ENCODE measurements around the gene GPALPP1.

GPALPP1 gene

DNA sequence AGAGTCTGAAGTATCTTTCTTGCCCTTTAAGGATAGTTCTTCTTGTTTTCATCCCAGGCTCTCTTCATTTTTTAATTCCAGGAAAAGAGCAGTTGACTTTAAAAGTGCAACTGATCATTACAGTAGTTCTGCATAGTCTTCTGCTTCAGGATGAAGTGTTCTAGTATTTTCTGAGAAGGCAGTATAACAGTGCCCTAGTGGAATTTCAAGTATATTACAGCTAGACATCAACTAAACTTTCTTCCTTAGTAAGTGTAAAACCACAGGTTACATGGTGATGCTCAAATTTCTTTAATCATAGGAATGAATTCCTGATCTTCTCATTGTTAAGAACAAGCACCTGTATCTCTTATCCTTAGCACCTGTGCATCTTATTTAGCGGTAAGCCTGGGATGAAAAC, 11.0 kb upstream of the GPALPP1 start:
- H2BK5ac ChIP-seq (ENCODE audit: low read length) = no peak overlapping the region
- H3K27me3 ChIP-seq (ENCODE audit: control insufficient read depth in 3 of 3, insufficient read depth in 3 of 3, low read depth in 1 of 3, low read length in 3 of 3) = peaks cover 0 to 2% (median 0%) of the 10 kb centered on the region in 3 experiments
- no CpG with 5 or more reads among the region's 1 CpG for WGBS, 2 donors (ENCODE audit: extremely low coverage in 2 of 2, insufficient read length in 2 of 2, insufficient replicate concordance in 1 of 2)
- H3K9me3 ChIP-seq (replicated peaks in 1 of 2; ENCODE audit: control insufficient read depth in 2 of 2, insufficient read depth in 1 of 2, low read depth in 1 of 2, low read length in 2 of 2) = no peaks in the 10 kb centered on the region
- peaks cover under 1% of the 10 kb centered on the region for H3K79me1 ChIP-seq (ENCODE audit: low read depth, low read length)
- no peak overlapping the region for H4K91ac ChIP-seq (ENCODE audit: low read depth, low read length, poor library complexity)
- no peak overlapping the region for H2AFZ ChIP-seq (ENCODE audit: low read length)
- H3K9ac ChIP-seq (ENCODE audit: low read depth, low read length, poor library complexity) = no peak overlapping the region
- no peak overlapping the region for H2BK15ac ChIP-seq (ENCODE audit: low read length)
- no peak overlapping the region for H4K8ac ChIP-seq (ENCODE audit: low read depth, low read length)
- no peak overlapping the region for H2BK12ac ChIP-seq (ENCODE audit: low read length)
- H3K27ac ChIP-seq (replicated peaks; ENCODE audit: low read length) = no peak overlapping the region
- H3K14ac ChIP-seq (ENCODE audit: low read length) = no peak overlapping the region
- H3K18ac ChIP-seq (ENCODE audit: low read length) = no peak overlapping the region
- H3K36me3 ChIP-seq (replicated peaks in 1 of 2; ENCODE audit: control insufficient read depth in 2 of 2, insufficient read depth in 2 of 2, low read length in 2 of 2) = peaks cover 6 to 92% of the 10 kb centered on the region in 2 donors
- H3K4me3 ChIP-seq (ENCODE audit: low read length in 2 of 2) = no peak overlapping the region
- H2BK120ac ChIP-seq (ENCODE audit: low read depth, low read length) = no peak overlapping the region
- no peak overlapping the region for H2AK5ac ChIP-seq (ENCODE audit: low read depth, low read length)
- no peak overlapping the region for H3K4ac ChIP-seq (ENCODE audit: low read length)
- no peak for DNase-seq (ENCODE audit: low spot score)
- H3K4me2 ChIP-seq (ENCODE audit: insufficient read depth, low read length, poor library complexity, severe bottlenecking) = no peak overlapping the region
- no peak overlapping the region for H3K23ac ChIP-seq (ENCODE audit: low read depth, low read length, poor library complexity)
- no peaks in the 10 kb centered on the region for H3K4me1 ChIP-seq (ENCODE audit: control insufficient read depth in 2 of 2, insufficient read depth in 1 of 2, low read depth in 1 of 2, low read length in 2 of 2)

DNA sequence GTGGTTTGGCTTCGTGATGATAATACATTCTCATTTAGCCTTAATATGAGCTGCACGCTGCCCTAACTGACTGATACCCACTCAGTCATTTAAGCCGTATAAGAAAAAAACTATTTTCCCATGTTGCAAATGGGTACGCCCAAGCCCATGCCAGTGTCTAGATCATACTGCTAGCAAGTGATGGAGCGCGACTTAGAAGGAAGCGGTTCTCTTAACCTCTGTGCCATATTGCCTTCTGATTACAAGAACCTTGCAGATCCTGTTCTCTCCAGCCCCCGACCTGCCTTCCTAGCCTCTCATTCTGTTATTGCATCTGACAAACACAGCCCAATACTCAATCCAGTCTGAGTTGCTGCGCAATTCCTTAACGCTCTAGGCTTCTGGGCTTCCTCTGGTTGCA, 603 bp downstream of the GPALPP1 start:
- Histone ChIP-seq H2BK15ac (ENCODE audit: low read length) (no peak overlapping the region), H3K14ac (ENCODE audit: low read length) (no peak overlapping the region), H4K91ac (ENCODE audit: low read depth, low read length, poor library complexity) (no peak overlapping the region), H3K4me1 (ENCODE audit: control insufficient read depth in 2 of 2, insufficient read depth in 1 of 2, low read depth in 1 of 2, low read length in 2 of 2) (peaks cover 7 to 8% of the 10 kb centered on the region in 2 donors), H2AFZ (ENCODE audit: low read length) (peak overlapping the region; percentile 92), H3K4me3 (ENCODE audit: low read length in 2 of 2) (peak overlapping the region; percentile 67 to 96), H3K4me2 (ENCODE audit: insufficient read depth, low read length, poor library complexity, severe bottlenecking) (peak overlapping the region; percentile 95), H2BK120ac (ENCODE audit: low read depth, low read length) (no peak overlapping the region), H3K36me3 (replicated peaks in 1 of 2; ENCODE audit: control insufficient read depth in 2 of 2, insufficient read depth in 2 of 2, low read length in 2 of 2) (peaks cover 1 to 27% of the 10 kb centered on the region in 2 donors), H3K79me1 (ENCODE audit: low read depth, low read length) (peaks cover 10% of the 10 kb centered on the region), H3K23ac (ENCODE audit: low read depth, low read length, poor library complexity) (no peak overlapping the region), H3K9ac (ENCODE audit: low read depth, low read length, poor library complexity) (peak overlapping the region; percentile 89), H3K27ac (replicated peaks; ENCODE audit: low read length) (no peak overlapping the region), H3K4ac (ENCODE audit: low read length) (no peak overlapping the region), H2BK12ac (ENCODE audit: low read length) (no peak overlapping the region), H2BK5ac (ENCODE audit: low read length) (no peak overlapping the region), H3K18ac (ENCODE audit: low read length) (no peak overlapping the region), H3K9me3 (replicated peaks in 1 of 2; ENCODE audit: control insufficient read depth in 2 of 2, insufficient read depth in 1 of 2, low read depth in 1 of 2, low read length in 2 of 2) (no peaks in the 10 kb centered on the region), H3K27me3 (ENCODE audit: control insufficient read depth in 3 of 3, insufficient read depth in 3 of 3, low read depth in 1 of 3, low read length in 3 of 3) (no peaks in the 10 kb centered on the region), H4K8ac (ENCODE audit: low read depth, low read length) (no peak overlapping the region), H2AK5ac (ENCODE audit: low read depth, low read length) (no peak overlapping the region)
- no CpG with 5 or more reads among the region's 10 CpGs for WGBS, 2 donors (ENCODE audit: extremely low coverage in 2 of 2, insufficient read length in 2 of 2, insufficient replicate concordance in 1 of 2)
- DNase-seq (ENCODE audit: low spot score) = no peak

DNA sequence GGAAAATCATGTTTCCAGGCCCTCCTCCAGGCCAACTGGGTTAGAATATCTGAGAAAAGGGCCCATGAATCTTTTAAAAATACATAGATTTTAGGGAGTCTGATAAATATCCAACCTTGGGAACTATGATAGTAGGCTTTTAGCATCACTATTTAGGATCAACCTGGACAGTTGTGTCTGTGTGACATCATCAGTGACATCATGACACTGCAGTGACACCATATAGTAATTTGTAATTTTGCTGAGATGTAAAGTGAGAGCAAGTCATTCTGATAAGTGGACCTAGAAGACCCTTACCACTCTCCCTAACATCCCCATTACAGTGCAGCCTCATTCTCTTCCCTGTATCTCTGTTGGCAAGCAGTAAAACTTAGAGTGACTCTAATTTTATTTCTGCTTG, 14.1 kb downstream of the GPALPP1 start:
- H2BK120ac ChIP-seq (ENCODE audit: low read depth, low read length) = no peak overlapping the region
- H3K4me1 ChIP-seq (ENCODE audit: control insufficient read depth in 2 of 2, insufficient read depth in 1 of 2, low read depth in 1 of 2, low read length in 2 of 2) = no peaks in the 10 kb centered on the region
- no peak overlapping the region for H2AK5ac ChIP-seq (ENCODE audit: low read depth, low read length)
- no peak overlapping the region for H2BK12ac ChIP-seq (ENCODE audit: low read length)
- no peaks in the 10 kb centered on the region for H3K9me3 ChIP-seq (replicated peaks in 1 of 2; ENCODE audit: control insufficient read depth in 2 of 2, insufficient read depth in 1 of 2, low read depth in 1 of 2, low read length in 2 of 2)
- no peaks in the 10 kb centered on the region for H3K27me3 ChIP-seq (ENCODE audit: control insufficient read depth in 3 of 3, insufficient read depth in 3 of 3, low read depth in 1 of 3, low read length in 3 of 3)
- no peak overlapping the region for H2BK15ac ChIP-seq (ENCODE audit: low read length)
- H3K18ac ChIP-seq (ENCODE audit: low read length) = no peak overlapping the region
- H3K4me2 ChIP-seq (ENCODE audit: insufficient read depth, low read length, poor library complexity, severe bottlenecking) = no peak overlapping the region
- H2BK5ac ChIP-seq (ENCODE audit: low read length) = no peak overlapping the region
- H2AFZ ChIP-seq (ENCODE audit: low read length) = no peak overlapping the region
- no peak overlapping the region for H3K9ac ChIP-seq (ENCODE audit: low read depth, low read length, poor library complexity)
- DNase-seq (ENCODE audit: low spot score) = no peak
- no peak overlapping the region for H4K91ac ChIP-seq (ENCODE audit: low read depth, low read length, poor library complexity)
- no peak overlapping the region for H3K23ac ChIP-seq (ENCODE audit: low read depth, low read length, poor library complexity)
- H3K79me1 ChIP-seq (ENCODE audit: low read depth, low read length) = no peaks in the 10 kb centered on the region
- H4K8ac ChIP-seq (ENCODE audit: low read depth, low read length) = no peak overlapping the region
- no peak overlapping the region for H3K4me3 ChIP-seq (ENCODE audit: low read length in 2 of 2)
- H3K4ac ChIP-seq (ENCODE audit: low read length) = no peak overlapping the region
- H3K14ac ChIP-seq (ENCODE audit: low read length) = no peak overlapping the region
- no peak overlapping the region for H3K27ac ChIP-seq (replicated peaks; ENCODE audit: low read length)
- H3K36me3 ChIP-seq (replicated peaks in 1 of 2; ENCODE audit: control insufficient read depth in 2 of 2, insufficient read depth in 2 of 2, low read length in 2 of 2) = peaks cover 11 to 99% of the 10 kb centered on the region in 2 donors

DNA sequence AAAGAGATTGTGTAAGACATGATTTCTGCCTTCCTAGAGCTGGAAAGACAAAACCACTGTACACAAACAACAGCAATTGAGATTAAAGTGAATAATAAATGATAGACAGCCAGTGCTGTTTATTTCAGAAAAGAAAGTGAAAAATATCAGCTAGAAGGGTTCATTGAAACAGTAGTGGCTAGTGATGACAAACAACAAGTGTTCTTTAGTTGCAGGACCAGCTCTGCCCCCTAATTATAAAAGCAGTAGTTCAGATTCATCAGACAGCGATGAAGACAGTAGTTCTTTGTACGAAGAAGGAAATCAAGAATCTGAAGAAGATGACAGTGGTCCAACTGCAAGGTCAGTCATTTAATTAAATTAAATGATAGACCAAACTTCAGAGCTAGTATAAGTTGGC, 14.8 kb downstream of the GPALPP1 start:
- Histone ChIP-seq H3K27me3 (ENCODE audit: control insufficient read depth in 3 of 3, insufficient read depth in 3 of 3, low read depth in 1 of 3, low read length in 3 of 3) (no peaks in the 10 kb centered on the region), H3K36me3 (replicated peaks in 1 of 2; ENCODE audit: control insufficient read depth in 2 of 2, insufficient read depth in 2 of 2, low read length in 2 of 2) (peaks cover 11 to 99% of the 10 kb centered on the region in 2 donors), H3K79me1 (ENCODE audit: low read depth, low read length) (no peaks in the 10 kb centered on the region), H2BK15ac (ENCODE audit: low read length) (no peak overlapping the region), H2BK5ac (ENCODE audit: low read length) (no peak overlapping the region), H4K91ac (ENCODE audit: low read depth, low read length, poor library complexity) (no peak overlapping the region), H3K18ac (ENCODE audit: low read length) (no peak overlapping the region), H3K4me3 (ENCODE audit: low read length in 2 of 2) (no peak overlapping the region), H3K9me3 (replicated peaks in 1 of 2; ENCODE audit: control insufficient read depth in 2 of 2, insufficient read depth in 1 of 2, low read depth in 1 of 2, low read length in 2 of 2) (no peaks in the 10 kb centered on the region), H3K9ac (ENCODE audit: low read depth, low read length, poor library complexity) (no peak overlapping the region), H3K4ac (ENCODE audit: low read length) (no peak overlapping the region), H3K4me1 (ENCODE audit: control insufficient read depth in 2 of 2, insufficient read depth in 1 of 2, low read depth in 1 of 2, low read length in 2 of 2) (no peaks in the 10 kb centered on the region), H3K27ac (replicated peaks; ENCODE audit: low read length) (no peak overlapping the region), H2AK5ac (ENCODE audit: low read depth, low read length) (no peak overlapping the region), H2BK12ac (ENCODE audit: low read length) (no peak overlapping the region), H2BK120ac (ENCODE audit: low read depth, low read length) (no peak overlapping the region), H3K23ac (ENCODE audit: low read depth, low read length, poor library complexity) (no peak overlapping the region), H3K4me2 (ENCODE audit: insufficient read depth, low read length, poor library complexity, severe bottlenecking) (no peak overlapping the region), H4K8ac (ENCODE audit: low read depth, low read length) (no peak overlapping the region), H2AFZ (ENCODE audit: low read length) (no peak overlapping the region), H3K14ac (ENCODE audit: low read length) (no peak overlapping the region)
- no CpG with 5 or more reads among the region's 2 CpGs for WGBS, 2 donors (ENCODE audit: extremely low coverage in 2 of 2, insufficient read length in 2 of 2, insufficient replicate concordance in 1 of 2)
- DNase-seq (ENCODE audit: low spot score) = no peak

Measured in neuronal stem cell (in vitro differentiated cells).